Heart right ventricle (tissue), 16 donors: ENCODE data around the gene IL1RN. TPM values are rescaled to one million over a fixed set of nuclear protein-coding genes. Genes with fewer than 3 reads are reported as not detected.
A peak's percentile ranks its signal among the peaks of the same experiment; 100 is the strongest.

Experiments
- ATAC-seq, 8 donors: fragments of 200-7000 bp; cut with Tn5 transposase; one replicate each; pipeline ENCODE4 v1.9.1; 2020; ENCODE audit warnings: mild to moderate bottlenecking in 8 of 8, moderate library complexity in 8 of 8, moderate number of reproducible peaks in 1 of 8
- DNase-seq, 2 donors: peaks; one replicate each; pipeline ENCODE4 v3.0.0-alpha.2; 2020
- H3K27ac ChIP-seq, 10 donors: fragments of 200-600 bp; sonication (generic) in 2 of 10; one replicate each; pipeline versions ENCODE4 v1.5.0 to v1.8.0; 2020 to 2022; ENCODE audit warnings: mild to moderate bottlenecking in 3 of 10
- H3K27me3 ChIP-seq, 7 donors: fragments of 200-600 bp; one replicate each; pipeline ENCODE4 v1.8.0; 2021 to 2022; ENCODE audit warnings: mild to moderate bottlenecking in 2 of 7
- H3K36me3 ChIP-seq, 9 donors: fragments of 200-600 bp; sonication (generic) in 1 of 9; one replicate each; pipeline versions ENCODE4 v1.5.0 to v1.8.0; 2020 to 2022; ENCODE audit warnings: mild to moderate bottlenecking in 2 of 9
- H3K4me1 ChIP-seq, 9 donors: fragments of 200-600 bp; sonication (generic) in 1 of 9; one replicate each; pipeline versions ENCODE4 v1.5.0 to v1.8.0; 2020 to 2022; ENCODE audit warnings: mild to moderate bottlenecking in 4 of 9
- H3K4me3 ChIP-seq, 10 donors: fragments of 200-600 bp; sonication (generic) in 2 of 10; one replicate each; pipeline versions ENCODE4 v1.5.0 to v1.8.0; 2020 to 2022; ENCODE audit warnings: mild to moderate bottlenecking in 7 of 10, moderate library complexity in 2 of 10
- H3K9me3 ChIP-seq, 11 donors: fragments of 200-600 bp in 10 of 11; sonication (generic) in 2 of 11; one replicate each; pipeline versions ENCODE4 v1.5.0 to v1.8.0; 2013 to 2022; ENCODE audit warnings: mild to moderate bottlenecking in 2 of 11, control low read depth in 1 of 11, moderate library complexity in 1 of 11
- WGBS, 2 donors: extraction: QIAGEN DNeasy Blood & Tissue Kit; methylation state at CpG; one replicate each; pipeline ENCODE4 v1.1.7; 2013; ENCODE audit warnings: inconsistent platforms in 1 of 2; 5-methylcytosine and 5-hydroxymethylcytosine counted together
- intact Hi-C, 10 donors: fragments of 100-400 bp; cut with DNase I; formaldehyde crosslinking; loops; one replicate each; pipeline versions ENCODE4 v1.11.1 to v1.14.2; 2022
- polyA plus RNA-seq, 2 donors: library from polyadenylated mRNA; stranded (reverse); fragments of 200-250 nt; gene quantifications; one replicate each; pipeline ENCODE4 v1.2.3, GENCODE V29; 2013
- total RNA-seq, 10 donors: library from RNA; stranded (reverse); fragmentation: NEBNext Ultra II Directional in 3 of 10; extraction: Animal tissue kit (Norgen Biotek cat#: 25700) in 3 of 10; gene quantifications; one replicate each; pipeline versions ENCODE4 v1.2.1 to v1.2.4, GENCODE V29; 2021 to 2023
- TF ChIP-seq, protein P1 (sequence below), 9 donors: fragments of 200-600 bp; sonication (generic) in 2 of 9; IDR thresholded peaks; one replicate each; pipeline versions ENCODE4 v1.5.0 to v1.8.0; 2021 to 2022; ENCODE audit warnings: antibody characterized with exemption in 9 of 9, mild to moderate bottlenecking in 5 of 9, moderate library complexity in 1 of 9
- donor health status: Arrhythmogenic right ventricular cardiomyopathy.
- donor health status: ischemic (EF 13 %, LVEDD 7.1; RV severe dilation, severe dysfunction).
- donor health status: healthy with polysubstance abuse.
- donor health status: DM: no; HTN: yes; CAD: no.
- donor health status: DM: no; HTN: no; CAD: no.
- donor health status: ischemic (EF 25% LVEDD 6.9; RV normal size, moderate dysfunction).
- donor health status: ischemic (EF 25% LVEDD 5.7; RV mildly dilated, moderate dysfunction).
- donor health status: healthy.
- donor health status: DM: yes; HTN: yes; CAD: no.
- donor health status: Ischemic cardiomyopathy.
- donor health status: ischemic (EF 35%, LVEDD 5.7; RV mildly dilated, moderate dysfunction).
- donor health status: nonischemic (EF 11% LVEDD 7.7; RV severe dilation, severe dysfunction).
- donor health status: DM: yes; HTN: yes; CAD: no.
- donor health status: PGD.
- donor health status: ischemic (EF 29% LVEDD 5.4; RV normal size, mild dysfunction).
- donor health status: nonischemic (EF 23%, LVEDD 6.1; RV moderate dilation, normal function).

Gene IL1RN
- total and polyA plus RNA-seq, 12 donors: 0.22 to 9.2 (median 0.85) TPM; not detected in 2

DNA sequence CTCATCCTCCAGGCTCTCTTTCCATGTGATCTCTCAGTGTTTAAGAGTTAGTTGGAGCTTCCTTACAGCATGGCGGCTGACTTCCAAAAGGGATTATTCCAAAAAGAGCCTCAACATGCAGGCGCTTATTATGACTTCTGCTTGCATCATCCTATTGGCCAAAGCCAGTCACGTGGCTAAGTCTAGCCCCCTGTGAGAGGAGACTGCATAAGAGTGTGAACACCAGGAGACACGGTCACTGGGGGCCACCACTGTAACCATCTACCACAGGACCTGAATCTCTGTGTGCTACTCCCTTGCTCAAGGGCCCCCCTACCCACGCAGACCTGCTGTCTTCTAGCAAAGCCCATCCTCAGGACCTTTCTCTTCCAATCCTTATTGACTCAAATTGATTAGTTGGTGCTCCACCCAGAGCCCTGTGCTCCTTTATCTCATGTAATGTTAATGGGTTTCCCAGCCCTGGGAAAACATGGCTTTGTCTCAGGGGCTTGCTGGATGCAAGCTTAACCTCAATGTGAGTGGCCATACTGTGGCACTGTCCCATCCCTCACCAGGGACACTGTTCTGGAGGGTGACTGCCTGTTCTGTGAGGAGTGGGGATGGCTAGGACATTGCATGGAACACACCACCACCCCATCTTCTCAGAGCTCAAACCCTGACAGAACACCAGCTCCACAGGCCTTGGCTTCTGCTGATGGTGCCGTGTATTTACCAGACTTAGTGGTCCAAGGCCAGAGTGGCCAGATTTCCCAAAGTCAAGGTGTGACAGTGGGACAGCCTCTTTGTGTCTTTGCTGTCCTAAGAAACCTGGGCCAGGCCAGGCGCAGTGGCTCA is 4.2 kb downstream of the IL1RN start:
- Histone ChIP-seq H3K4me3 (no peak overlapping the region), H3K27ac (no peak overlapping the region), H3K27me3 (no peaks in the 10 kb centered on the region), H3K36me3 (peaks cover 0 to 12% (median 0%) of the 10 kb centered on the region in 9 donors), H3K9me3 (no peaks in the 10 kb centered on the region), H3K4me1 (peaks cover 0 to 6% (median 0%) of the 10 kb centered on the region in 9 donors)
- intact Hi-C loops: loop anchor here in 1 of 10 donors (10.0 kb wide), 2 partner anchors 63 to 243 kb away; no protein-coding TSS in a partner anchor
- TF ChIP-seq, protein P1, sequence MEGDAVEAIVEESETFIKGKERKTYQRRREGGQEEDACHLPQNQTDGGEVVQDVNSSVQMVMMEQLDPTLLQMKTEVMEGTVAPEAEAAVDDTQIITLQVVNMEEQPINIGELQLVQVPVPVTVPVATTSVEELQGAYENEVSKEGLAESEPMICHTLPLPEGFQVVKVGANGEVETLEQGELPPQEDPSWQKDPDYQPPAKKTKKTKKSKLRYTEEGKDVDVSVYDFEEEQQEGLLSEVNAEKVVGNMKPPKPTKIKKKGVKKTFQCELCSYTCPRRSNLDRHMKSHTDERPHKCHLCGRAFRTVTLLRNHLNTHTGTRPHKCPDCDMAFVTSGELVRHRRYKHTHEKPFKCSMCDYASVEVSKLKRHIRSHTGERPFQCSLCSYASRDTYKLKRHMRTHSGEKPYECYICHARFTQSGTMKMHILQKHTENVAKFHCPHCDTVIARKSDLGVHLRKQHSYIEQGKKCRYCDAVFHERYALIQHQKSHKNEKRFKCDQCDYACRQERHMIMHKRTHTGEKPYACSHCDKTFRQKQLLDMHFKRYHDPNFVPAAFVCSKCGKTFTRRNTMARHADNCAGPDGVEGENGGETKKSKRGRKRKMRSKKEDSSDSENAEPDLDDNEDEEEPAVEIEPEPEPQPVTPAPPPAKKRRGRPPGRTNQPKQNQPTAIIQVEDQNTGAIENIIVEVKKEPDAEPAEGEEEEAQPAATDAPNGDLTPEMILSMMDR (IDR thresholded peaks at IDR 0.05): no peak
- no peak for ATAC-seq
- 84 to 90% methylated on average over 7 of the region's 7 CpGs for WGBS, 2 donors
- no peak for DNase-seq

DNA sequence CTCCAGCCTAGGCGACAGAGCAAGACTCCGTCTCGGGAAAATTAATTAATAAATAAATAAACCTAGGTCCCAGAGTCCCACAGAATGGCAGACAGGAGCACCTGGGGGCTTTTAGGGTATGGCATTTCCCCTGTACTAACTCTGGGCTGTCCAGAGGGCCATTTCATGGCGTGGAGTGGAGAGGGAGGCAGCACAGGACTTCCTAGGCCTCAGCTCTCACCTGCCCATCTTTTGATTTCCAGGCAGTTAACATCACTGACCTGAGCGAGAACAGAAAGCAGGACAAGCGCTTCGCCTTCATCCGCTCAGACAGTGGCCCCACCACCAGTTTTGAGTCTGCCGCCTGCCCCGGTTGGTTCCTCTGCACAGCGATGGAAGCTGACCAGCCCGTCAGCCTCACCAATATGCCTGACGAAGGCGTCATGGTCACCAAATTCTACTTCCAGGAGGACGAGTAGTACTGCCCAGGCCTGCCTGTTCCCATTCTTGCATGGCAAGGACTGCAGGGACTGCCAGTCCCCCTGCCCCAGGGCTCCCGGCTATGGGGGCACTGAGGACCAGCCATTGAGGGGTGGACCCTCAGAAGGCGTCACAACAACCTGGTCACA is 5.1 kb downstream of the IL1RN start:
- H3K27ac ChIP-seq: no peak overlapping the region
- ATAC-seq: no peak
- H3K4me3 ChIP-seq: no peak overlapping the region
- intact Hi-C loops: loop anchor here in 1 of 10 donors (10.0 kb wide), 2 partner anchors 62 to 242 kb away; no protein-coding TSS in a partner anchor
- H3K4me1 ChIP-seq: no peaks in the 10 kb centered on the region
- no peaks in the 10 kb centered on the region for H3K9me3 ChIP-seq
- no peak for DNase-seq
- peaks cover 0 to 3% (median 0%) of the 10 kb centered on the region in 7 donors for H3K27me3 ChIP-seq
- WGBS, 2 donors: 89 to 92% methylated on average over 17 of the region's 17 CpGs
- H3K36me3 ChIP-seq: peaks cover 0 to 12% (median 0%) of the 10 kb centered on the region in 9 donors
- TF ChIP-seq, protein P1 (IDR thresholded peaks at IDR 0.05): no peak

DNA sequence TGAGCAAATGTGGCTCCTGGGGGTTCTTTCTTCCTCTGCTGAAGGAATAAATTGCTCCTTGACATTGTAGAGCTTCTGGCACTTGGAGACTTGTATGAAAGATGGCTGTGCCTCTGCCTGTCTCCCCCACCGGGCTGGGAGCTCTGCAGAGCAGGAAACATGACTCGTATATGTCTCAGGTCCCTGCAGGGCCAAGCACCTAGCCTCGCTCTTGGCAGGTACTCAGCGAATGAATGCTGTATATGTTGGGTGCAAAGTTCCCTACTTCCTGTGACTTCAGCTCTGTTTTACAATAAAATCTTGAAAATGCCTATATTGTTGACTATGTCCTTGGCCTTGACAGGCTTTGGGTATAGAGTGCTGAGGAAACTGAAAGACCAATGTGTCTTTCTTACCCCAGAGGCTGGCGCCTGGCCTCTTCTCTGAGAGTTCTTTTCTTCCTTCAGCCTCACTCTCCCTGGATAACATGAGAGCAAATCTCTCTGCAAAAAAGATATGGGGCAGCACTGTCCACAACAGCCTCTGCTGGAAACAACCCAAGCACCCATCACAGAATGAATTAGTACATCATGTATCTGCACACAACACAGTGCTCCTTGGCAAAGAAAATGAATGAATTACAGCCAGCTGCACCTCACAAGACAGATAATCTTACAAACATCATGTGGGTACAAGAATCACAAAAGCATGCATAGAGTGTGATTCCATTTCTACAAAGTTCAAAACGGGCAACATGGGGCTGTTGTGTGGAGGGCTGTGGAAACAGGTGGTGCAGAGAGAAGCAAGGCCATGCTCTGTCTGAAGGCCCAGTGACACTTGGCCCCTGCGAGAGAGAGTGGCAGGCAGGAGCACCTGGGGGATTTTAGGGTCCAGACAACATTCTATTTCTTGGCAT is 6.6 kb downstream of the IL1RN start:
- Histone ChIP-seq H3K4me3 (no peak overlapping the region), H3K4me1 (peaks cover 0 to 6% (median 0%) of the 10 kb centered on the region in 9 donors), H3K27ac (no peak overlapping the region), H3K36me3 (peaks cover 0 to 12% (median 0%) of the 10 kb centered on the region in 9 donors), H3K9me3 (no peaks in the 10 kb centered on the region), H3K27me3 (peaks cover 0 to 5% (median 0%) of the 10 kb centered on the region in 7 donors)
- WGBS, 2 donors: 71 to 77% methylated on average over 7 of the region's 7 CpGs
- ATAC-seq: peak in 1 of 8 donors; percentile 54
- TF ChIP-seq, protein P1 (IDR thresholded peaks at IDR 0.05): no peak
- no peak for DNase-seq
- intact Hi-C loops: loop anchor here in 1 of 10 donors (10.0 kb wide), 2 partner anchors 61 to 241 kb away; no protein-coding TSS in a partner anchor
